Caki2 (cell line): Measurements from ENCODE around the gene TRDMT1. TPM values are rescaled to one million over a fixed set of nuclear protein-coding genes. Genes with fewer than 3 reads are reported as not detected.

Experiments
- DNase-seq: peaks from one replicate; pipeline ENCODE4 v3.0.0-alpha.2; 2015; ENCODE audit warnings: low read depth
- in situ Hi-C: cut with HindIII; loops from 2 replicates; pipeline ENCODE4 v1.10.0; 2016; ENCODE audit warnings: low sequenced_read_pairs, low pct_unique_long_range_greater_than_20kb, mixed read lengths
- total RNA-seq: library from RNA; depleted of rRNA; stranded (reverse); fragments of >200 nt; shearing (Covaris generic); gene quantifications from 2 replicates; pipeline ENCODE4 v1.2.3, GENCODE V29; 2014; ENCODE audit warnings: low replicate concordance

Gene TRDMT1
- total RNA-seq, 1 experiment from 2014 or later, result 8.7 TPM

- in situ Hi-C loops, result no loop called here
- DNase-seq, result no peak
Measured at GRCh38 chr10:17151716-17152115, 49.8 kb downstream of the TRDMT1 start.

DNA sequence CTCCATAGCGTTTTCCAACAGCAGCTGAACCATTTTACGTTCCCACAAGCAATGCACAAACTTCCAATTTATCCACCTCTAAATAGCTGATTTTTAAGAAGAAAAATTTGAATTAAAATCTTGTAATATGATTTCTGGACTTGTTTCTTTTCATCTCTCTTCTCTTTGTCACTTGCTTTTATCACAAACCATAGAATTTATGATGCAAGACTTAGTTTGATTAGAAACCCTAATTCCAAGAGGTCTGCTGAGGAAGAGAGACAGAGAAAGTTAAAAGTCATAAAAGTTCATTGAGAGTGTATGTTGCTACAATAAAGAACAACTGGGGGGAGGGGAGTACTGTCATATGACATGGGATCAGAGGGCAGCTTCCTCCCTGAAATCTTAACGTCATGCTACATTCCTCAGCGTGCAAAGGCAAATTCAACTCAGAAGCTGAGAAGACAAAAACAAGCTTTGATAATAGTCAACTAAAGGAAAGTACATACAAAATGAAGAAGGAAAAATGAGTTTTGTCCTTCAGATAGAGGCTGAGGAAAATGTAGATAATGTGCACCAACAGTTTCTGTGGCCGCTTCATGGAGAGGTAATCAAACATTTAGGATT lies 53.5 kb downstream of the TRDMT1 start:
- no peak for DNase-seq
- in situ Hi-C loops, result no loop called here

DNA sequence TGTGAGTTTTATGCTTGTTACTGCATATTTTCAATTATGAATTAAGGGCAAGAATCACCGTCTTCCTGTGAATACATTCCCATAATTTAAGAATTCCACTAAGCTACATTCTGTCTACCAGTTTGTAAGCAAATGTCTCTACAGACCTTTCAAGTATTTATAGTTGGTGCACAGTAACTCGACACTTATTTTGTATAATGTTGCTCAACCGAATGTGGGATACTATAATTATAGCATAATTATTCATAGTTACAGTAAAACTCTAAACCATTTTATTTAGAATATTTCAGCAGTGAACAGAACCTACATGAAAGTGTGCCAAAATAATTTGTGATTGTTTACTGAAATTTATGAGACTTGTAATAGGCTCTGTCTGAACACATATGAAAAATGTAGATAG lies 54.6 kb downstream of the TRDMT1 start:
- in situ Hi-C loops, result no loop called here
- no peak for DNase-seq

GRCh38 chr10:17145239-17145638 lies 56.2 kb downstream of the TRDMT1 start:
- no peak for DNase-seq
- in situ Hi-C loops, result no loop called here

DNA sequence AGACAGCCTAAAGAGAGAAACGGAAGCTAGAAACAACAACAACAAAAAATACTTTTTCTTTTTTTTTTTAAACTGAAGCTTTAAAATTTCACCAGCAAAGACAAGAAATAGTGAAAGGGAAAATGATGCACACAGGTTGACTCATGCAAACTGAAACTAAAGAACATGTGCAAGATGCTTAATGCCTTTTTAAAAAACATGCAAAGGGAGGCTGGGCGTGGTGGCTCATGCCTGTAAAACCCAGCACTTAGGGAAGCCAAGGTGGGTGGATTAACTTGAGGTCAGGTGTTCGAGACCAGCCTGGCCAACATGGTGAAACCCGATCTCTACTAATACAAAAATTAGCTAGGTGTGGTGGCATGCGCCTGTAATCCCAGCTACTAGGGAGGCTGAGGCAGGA lies 56.7 kb downstream of the TRDMT1 start:
- in situ Hi-C loops, result no loop called here
- DNase-seq, result no peak

- in situ Hi-C loops, result no loop called here
- no peak for DNase-seq
Measured at GRCh38 chr10:17144032-17144431, 57.4 kb downstream of the TRDMT1 start.

GRCh38 chr10:17143055-17143690 lies 58.3 kb downstream of the TRDMT1 start:
- in situ Hi-C loops, result no loop called here
- DNase-seq, result no peak

DNA sequence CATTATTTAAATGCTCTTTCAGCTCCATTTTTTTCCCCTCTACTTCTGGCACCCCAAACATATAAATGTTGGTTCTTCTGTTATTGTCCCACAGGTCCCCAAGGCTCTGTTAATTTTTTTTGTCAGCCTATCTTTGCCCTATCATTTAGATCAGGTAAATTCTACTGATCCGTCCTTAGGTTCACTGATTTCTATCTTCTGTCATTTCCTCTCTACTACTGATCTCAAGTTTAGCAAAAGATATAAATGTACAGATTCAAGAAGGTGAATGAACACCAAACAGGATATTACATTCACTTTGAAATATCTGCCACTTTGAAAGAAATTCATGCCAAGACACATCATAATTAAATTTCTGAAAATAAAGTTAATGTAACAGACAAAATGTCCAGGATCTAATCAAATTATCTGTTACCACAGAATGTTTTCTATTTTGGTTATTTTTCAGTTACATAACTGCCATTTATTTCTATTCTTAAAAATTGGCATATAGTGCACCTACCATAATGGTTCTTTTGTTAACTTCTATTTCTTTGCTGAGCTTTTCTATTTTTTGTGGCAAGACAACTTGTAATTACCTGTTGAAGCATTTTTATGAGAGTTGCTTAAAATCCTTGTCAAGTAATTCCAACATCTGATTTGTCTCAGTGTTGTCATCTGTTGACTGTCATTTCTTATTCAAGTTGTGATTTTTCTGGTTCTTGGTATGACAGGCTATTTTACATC lies 59.8 kb downstream of the TRDMT1 start:
- DNase-seq, result no peak
- in situ Hi-C loops, result no loop called here

DNA sequence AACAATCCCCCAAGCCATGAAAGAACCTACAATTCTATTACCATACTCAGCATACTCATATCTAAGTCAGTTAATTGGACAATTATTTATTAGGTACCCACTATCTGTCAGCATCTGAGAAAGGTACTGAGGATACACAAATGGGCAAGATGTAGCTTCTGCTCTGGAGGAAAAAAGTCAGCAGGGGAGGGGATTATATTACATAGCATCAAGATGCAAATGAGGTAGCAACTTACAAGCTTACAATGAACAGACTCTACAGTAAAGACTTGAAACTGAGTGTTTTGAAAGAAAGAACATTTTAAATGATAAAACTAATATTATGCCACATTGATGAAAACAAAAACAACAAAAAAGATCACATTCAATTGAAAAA lies 61.1 kb downstream of the TRDMT1 start:
- in situ Hi-C loops, result no loop called here
- DNase-seq, result no peak

DNA sequence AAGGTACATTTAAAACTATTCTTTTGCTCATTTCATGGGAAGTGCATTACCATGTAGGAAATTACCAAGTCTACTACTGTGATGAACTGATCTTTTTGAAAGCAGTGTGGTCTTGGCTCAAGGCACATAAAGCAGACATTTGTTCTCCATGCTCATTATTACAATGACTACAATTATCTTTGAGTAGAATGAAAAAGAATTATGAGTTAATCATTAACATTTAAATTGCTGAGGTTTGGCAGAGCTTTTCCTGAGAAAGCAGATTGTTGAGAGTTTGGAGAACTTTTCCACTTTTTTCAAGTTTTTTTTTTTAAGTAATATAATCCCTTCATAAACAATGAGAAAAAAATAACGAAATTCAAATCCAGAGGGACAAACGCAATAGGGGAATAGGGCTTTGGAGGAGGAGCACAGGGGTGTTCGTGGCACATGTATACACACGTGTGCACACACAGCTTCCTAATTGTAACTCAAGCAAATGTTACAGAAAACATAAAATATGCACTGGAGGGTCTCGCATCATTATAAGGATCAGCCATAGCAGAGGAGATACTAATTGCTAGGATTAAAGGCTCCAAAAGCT lies 62.9 kb downstream of the TRDMT1 start:
- no peak for DNase-seq
- in situ Hi-C loops, result no loop called here

- DNase-seq, result no peak
- in situ Hi-C loops, result no loop called here
Measured at GRCh38 chr10:17134737-17135260, 66.7 kb downstream of the TRDMT1 start.

GRCh38 chr10:17134282-17134681 lies 67.2 kb downstream of the TRDMT1 start:
- in situ Hi-C loops, result no loop called here
- DNase-seq, result no peak

DNA sequence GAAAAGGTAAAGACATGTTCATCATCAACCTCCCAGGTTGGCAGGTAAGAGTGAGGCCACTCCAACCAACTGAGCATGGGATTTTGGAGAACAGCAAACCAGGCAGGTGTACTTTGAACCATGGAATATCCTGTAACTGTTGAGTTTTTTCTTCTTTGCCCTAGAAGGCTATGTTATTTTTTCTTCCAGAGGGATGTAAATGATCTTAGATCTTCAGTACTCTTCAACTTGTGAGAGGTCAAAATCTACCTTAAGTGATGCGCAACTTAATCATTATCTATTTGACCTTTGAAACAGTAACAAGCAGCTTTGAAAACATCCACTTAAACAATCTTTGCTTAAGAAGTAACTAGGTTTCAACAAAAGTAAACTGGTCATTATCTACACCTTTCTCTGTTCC lies 71.7 kb downstream of the TRDMT1 start, which contains the start of gene CUBN:
Gene CUBN (minus strand): TSS at position 71 of the 400 bp plus-strand sequence. CDS start 46 bp downstream, at position 25.
- no peak for DNase-seq
- in situ Hi-C loops, result no loop called here

- in situ Hi-C loops, result no loop called here
- no peak for DNase-seq
Measured at GRCh38 chr10:17128261-17128660, 73.2 kb downstream of the TRDMT1 start.

GRCh38 chr10:17126327-17126726 lies 75.1 kb downstream of the TRDMT1 start:
- DNase-seq, result no peak
- in situ Hi-C loops, result no loop called here

- no peak for DNase-seq
- in situ Hi-C loops, result no loop called here
Measured at GRCh38 chr10:17125206-17125893, 76.1 kb downstream of the TRDMT1 start.

- in situ Hi-C loops, result no loop called here
- DNase-seq, result no peak
Measured at GRCh38 chr10:17123961-17124360, 77.5 kb downstream of the TRDMT1 start.
